ENCODE measurements around the gene ARHGAP12.
A peak's percentile ranks its signal among the peaks of the same experiment; 100 is the strongest.
"Not testable (repeated sequence)": the region's sequence is repeated elsewhere in the genome, so short reads cannot be mapped to it uniquely, and the experiment has no call there.

ARHGAP12 gene

DNA sequence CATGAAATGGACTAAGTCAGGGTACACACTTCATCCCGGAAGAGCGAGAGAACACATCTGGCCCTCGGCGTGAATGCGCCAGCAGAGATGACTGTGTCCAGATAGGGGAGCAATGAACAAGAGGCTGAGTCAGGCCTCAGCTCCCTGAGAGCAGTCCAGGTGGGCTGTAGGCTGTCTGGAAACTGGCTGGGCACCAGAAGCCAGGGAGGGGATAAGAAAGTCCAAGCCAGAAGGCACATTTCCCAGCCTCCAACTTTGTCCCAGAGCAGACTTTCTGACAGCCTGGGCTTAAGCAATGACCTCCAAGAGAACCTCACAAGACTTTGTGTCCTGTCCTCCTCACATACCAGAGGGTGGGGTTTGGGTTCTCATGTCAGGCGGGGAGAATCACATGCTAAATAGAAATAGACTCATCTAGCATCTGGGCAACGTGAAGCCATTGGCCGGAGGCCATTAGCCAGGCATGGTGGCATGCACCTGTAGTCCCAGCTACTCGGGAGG, 157.2 kb downstream of the ARHGAP12 start:
- Histone ChIP-seq H3K4me1 (ENCODE audit: control insufficient read depth, low read length) (no peaks in the 10 kb centered on the region), H4K20me1 (ENCODE audit: control insufficient read depth, insufficient read depth, low read depth, low read length) (no peaks in the 10 kb centered on the region), H3K4me3 (ENCODE audit: low read length) (no peak overlapping the region), H3K79me2 (ENCODE audit: control insufficient read depth, low read length) (no peaks in the 10 kb centered on the region), H3K9me2 (replicated peaks; ENCODE audit: control insufficient read depth, low read length) (no peaks in the 10 kb centered on the region), H3K36me3 (ENCODE audit: control insufficient read depth, low read length) (no peaks in the 10 kb centered on the region), H3K27me3 (ENCODE audit: control insufficient read depth, low read length) (peaks cover 3% of the 10 kb centered on the region; the same call in 1 of the 2 replicates), H3K9me3 (ENCODE audit: control insufficient read depth, insufficient read depth, low read length) (no peaks in the 10 kb centered on the region), H3F3A (ENCODE audit: control insufficient read depth, insufficient read depth) (no peaks in the 10 kb centered on the region), H3K4me2 (ENCODE audit: low read length) (no peak overlapping the region), H3K27ac (ENCODE audit: low read depth, low read length) (no peak overlapping the region)
- TF ChIP-seq EZH2phosphoT487 (IDR thresholded peaks at IDR 0.05; ENCODE audit: borderline replicate concordance, low read length): no peak
- TF ChIP-seq, protein P1, sequence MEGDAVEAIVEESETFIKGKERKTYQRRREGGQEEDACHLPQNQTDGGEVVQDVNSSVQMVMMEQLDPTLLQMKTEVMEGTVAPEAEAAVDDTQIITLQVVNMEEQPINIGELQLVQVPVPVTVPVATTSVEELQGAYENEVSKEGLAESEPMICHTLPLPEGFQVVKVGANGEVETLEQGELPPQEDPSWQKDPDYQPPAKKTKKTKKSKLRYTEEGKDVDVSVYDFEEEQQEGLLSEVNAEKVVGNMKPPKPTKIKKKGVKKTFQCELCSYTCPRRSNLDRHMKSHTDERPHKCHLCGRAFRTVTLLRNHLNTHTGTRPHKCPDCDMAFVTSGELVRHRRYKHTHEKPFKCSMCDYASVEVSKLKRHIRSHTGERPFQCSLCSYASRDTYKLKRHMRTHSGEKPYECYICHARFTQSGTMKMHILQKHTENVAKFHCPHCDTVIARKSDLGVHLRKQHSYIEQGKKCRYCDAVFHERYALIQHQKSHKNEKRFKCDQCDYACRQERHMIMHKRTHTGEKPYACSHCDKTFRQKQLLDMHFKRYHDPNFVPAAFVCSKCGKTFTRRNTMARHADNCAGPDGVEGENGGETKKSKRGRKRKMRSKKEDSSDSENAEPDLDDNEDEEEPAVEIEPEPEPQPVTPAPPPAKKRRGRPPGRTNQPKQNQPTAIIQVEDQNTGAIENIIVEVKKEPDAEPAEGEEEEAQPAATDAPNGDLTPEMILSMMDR (IDR thresholded peaks at IDR 0.05; ENCODE audit: low read depth, low read length, poor library complexity, severe bottlenecking): no peak

- no peaks in the 10 kb centered on the region for H3K9me3 ChIP-seq (ENCODE audit: control insufficient read depth, insufficient read depth, low read length)
- peaks cover 3% of the 10 kb centered on the region; the same call in 1 of the 2 replicates for H3K27me3 ChIP-seq (ENCODE audit: control insufficient read depth, low read length)
- no peaks in the 10 kb centered on the region for H4K20me1 ChIP-seq (ENCODE audit: control insufficient read depth, insufficient read depth, low read depth, low read length)
- H3K4me3 ChIP-seq (ENCODE audit: low read length): no peak overlapping the region
- H3K9me2 ChIP-seq (replicated peaks; ENCODE audit: control insufficient read depth, low read length): no peaks in the 10 kb centered on the region
- H3K36me3 ChIP-seq (ENCODE audit: control insufficient read depth, low read length): no peaks in the 10 kb centered on the region
- no peak overlapping the region for H3K27ac ChIP-seq (ENCODE audit: low read depth, low read length)
- no peak overlapping the region for H3K4me2 ChIP-seq (ENCODE audit: low read length)
- no peaks in the 10 kb centered on the region for H3K79me2 ChIP-seq (ENCODE audit: control insufficient read depth, low read length)
- no peaks in the 10 kb centered on the region for H3K4me1 ChIP-seq (ENCODE audit: control insufficient read depth, low read length)
- no peak for TF ChIP-seq EZH2phosphoT487 (IDR thresholded peaks at IDR 0.05; ENCODE audit: borderline replicate concordance, low read length)
- TF ChIP-seq, protein P1 (IDR thresholded peaks at IDR 0.05; ENCODE audit: low read depth, low read length, poor library complexity, severe bottlenecking): peak; percentile 83
- no peaks in the 10 kb centered on the region for H3F3A ChIP-seq (ENCODE audit: control insufficient read depth, insufficient read depth)
Observed at GRCh38 chr10:31770307-31770902, 158.2 kb downstream of the ARHGAP12 start.

GRCh38 chr10:31769564-31769963, 159.1 kb downstream of the ARHGAP12 start:
- no peak overlapping the region for H3K4me2 ChIP-seq (ENCODE audit: low read length)
- no peaks in the 10 kb centered on the region for H3K4me1 ChIP-seq (ENCODE audit: control insufficient read depth, low read length)
- no peaks in the 10 kb centered on the region for H4K20me1 ChIP-seq (ENCODE audit: control insufficient read depth, insufficient read depth, low read depth, low read length)
- H3K9me2 ChIP-seq (replicated peaks; ENCODE audit: control insufficient read depth, low read length): no peaks in the 10 kb centered on the region
- H3K4me3 ChIP-seq (ENCODE audit: low read length): no peak overlapping the region
- no peaks in the 10 kb centered on the region for H3K79me2 ChIP-seq (ENCODE audit: control insufficient read depth, low read length)
- no peak overlapping the region for H3K27ac ChIP-seq (ENCODE audit: low read depth, low read length)
- no peaks in the 10 kb centered on the region for H3K36me3 ChIP-seq (ENCODE audit: control insufficient read depth, low read length)
- H3F3A ChIP-seq (ENCODE audit: control insufficient read depth, insufficient read depth): no peaks in the 10 kb centered on the region
- TF ChIP-seq EZH2phosphoT487 (IDR thresholded peaks at IDR 0.05; ENCODE audit: borderline replicate concordance, low read length): no peak
- TF ChIP-seq, protein P1 (IDR thresholded peaks at IDR 0.05; ENCODE audit: low read depth, low read length, poor library complexity, severe bottlenecking): no peak
- H3K27me3 ChIP-seq (ENCODE audit: control insufficient read depth, low read length): peaks cover 3% of the 10 kb centered on the region; the same call in 1 of the 2 replicates
- no peaks in the 10 kb centered on the region for H3K9me3 ChIP-seq (ENCODE audit: control insufficient read depth, insufficient read depth, low read length)

DNA sequence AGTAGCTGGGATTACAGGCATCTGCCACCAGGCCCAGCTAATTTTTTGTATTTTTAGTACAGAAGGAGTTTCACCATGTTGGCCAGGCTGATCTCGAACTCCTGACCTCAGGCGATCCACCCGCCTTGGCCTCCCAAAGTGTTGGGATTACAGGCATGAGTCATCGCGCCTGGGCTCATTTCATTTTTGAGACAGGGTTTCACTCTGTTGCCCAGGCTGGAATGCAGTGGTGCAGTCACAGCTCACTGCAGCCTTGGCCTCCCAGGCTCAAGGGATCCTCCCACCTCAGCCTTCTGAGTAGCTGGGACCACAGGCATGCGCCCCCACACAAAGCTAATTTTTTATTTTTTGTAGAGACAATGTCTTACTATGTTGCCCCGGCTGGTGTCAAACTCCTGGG, 159.7 kb downstream of the ARHGAP12 start:
- not testable (repeated sequence) for H3K79me2 ChIP-seq (ENCODE audit: control insufficient read depth, low read length); H3F3A ChIP-seq (ENCODE audit: control insufficient read depth, insufficient read depth); H3K4me1 ChIP-seq (ENCODE audit: control insufficient read depth, low read length); H4K20me1 ChIP-seq (ENCODE audit: control insufficient read depth, insufficient read depth, low read depth, low read length); H3K4me3 ChIP-seq (ENCODE audit: low read length); H3K9me3 ChIP-seq (ENCODE audit: control insufficient read depth, insufficient read depth, low read length); H3K4me2 ChIP-seq (ENCODE audit: low read length); H3K27ac ChIP-seq (ENCODE audit: low read depth, low read length); H3K9me2 ChIP-seq (replicated peaks; ENCODE audit: control insufficient read depth, low read length); H3K27me3 ChIP-seq (ENCODE audit: control insufficient read depth, low read length); H3K36me3 ChIP-seq (ENCODE audit: control insufficient read depth, low read length)
